RWPE2 (cell line): ENCODE data around the gene IL25.
"Not testable (repeated sequence)": the region's sequence is repeated elsewhere in the genome, so short reads cannot be mapped to it uniquely, and the experiment has no call there.

ENCODE experiments used
- ATAC-seq: fragments of 200-7000 bp; cut with Tn5 transposase; 3 replicates; pipeline ENCODE4 v1.9.1; 2021; ENCODE audit warnings: low read depth
- DNase-seq: peaks from one replicate; pipeline ENCODE4 v3.0.0-alpha.2; 2020; ENCODE audit warnings: low spot score
- H3K27ac ChIP-seq: fragments of 450-650 bp; 2 replicates; pipeline ENCODE4 v1.5.1; 2017; ENCODE audit warnings: mild to moderate bottlenecking; ENCODE audit not compliant: poor library complexity, severe bottlenecking
- H3K27me3 ChIP-seq: fragments of 250-450 bp; sonication (Bioruptor Pico); 2 replicates; pipeline ENCODE4 v1.5.1; 2021; ENCODE audit warnings: mild to moderate bottlenecking, moderate library complexity; ENCODE audit not compliant: insufficient read depth, poor library complexity, severe bottlenecking
- H3K36me3 ChIP-seq: fragments of 250-450 bp; sonication (Bioruptor Pico); 2 replicates; pipeline ENCODE4 v1.5.1; 2020; ENCODE audit warnings: low read depth, mild to moderate bottlenecking, moderate library complexity
- H3K4me1 ChIP-seq: fragments of 250-450 bp; sonication (Bioruptor Pico); 2 replicates; pipeline ENCODE4 v1.5.1; 2021; ENCODE audit warnings: mild to moderate bottlenecking, moderate library complexity; ENCODE audit not compliant: insufficient read depth, poor library complexity, severe bottlenecking
- H3K4me3 ChIP-seq: fragments of 250-450 bp; sonication (Bioruptor Pico); 2 replicates; pipeline ENCODE4 v1.5.1; 2021; ENCODE audit warnings: mild to moderate bottlenecking, moderate library complexity; ENCODE audit not compliant: severe bottlenecking
- H3K9me3 ChIP-seq: fragments of 250-450 bp; sonication (Bioruptor Pico); 2 replicates; pipeline ENCODE4 v1.5.1; 2021; ENCODE audit warnings: mild to moderate bottlenecking, moderate library complexity; ENCODE audit not compliant: severe bottlenecking
- CTCF ChIP-seq: fragments of 450-650 bp; IDR thresholded peaks from one replicate; pipeline ENCODE4 v1.5.1; 2017; ENCODE audit warnings: mild to moderate bottlenecking, moderate library complexity; ENCODE audit not compliant: poor library complexity, severe bottlenecking

IL25 gene

GRCh38 chr14:23415821-23416778, 43.5 kb downstream of the IL25 start:
- no peak for TF ChIP-seq CTCF
- Histone ChIP-seq H3K27ac (no peak overlapping the region), H3K4me1 (no peaks in the 10 kb centered on the region)

GRCh38 chr14:23416801-23417200, 44.2 kb downstream of the IL25 start:
- ATAC-seq: no peak

More at GRCh38 chr14:23415821-23416778, 43.5 kb downstream of the IL25 start:
- Histone ChIP-seq H3K27me3 (no peaks in the 10 kb centered on the region), H3K36me3 (no peaks in the 10 kb centered on the region), H3K4me3 (no peak overlapping the region), H3K9me3 (no peaks in the 10 kb centered on the region)
- DNase-seq: no peak
- no peak for ATAC-seq

GRCh38 chr14:23417269-23417668, 44.7 kb downstream of the IL25 start:
- H3K4me3 ChIP-seq, H3K27me3 ChIP-seq, ATAC-seq, DNase-seq, H3K36me3 ChIP-seq, H3K27ac ChIP-seq, H3K9me3 ChIP-seq, H3K4me1 ChIP-seq: not testable (repeated sequence)

More at GRCh38 chr14:23416801-23417200, 44.2 kb downstream of the IL25 start:
- TF ChIP-seq CTCF: no peak
- Histone ChIP-seq H3K36me3 (no peaks in the 10 kb centered on the region), H3K27ac (no peak overlapping the region), H3K4me3 (no peak overlapping the region), H3K9me3 (no peaks in the 10 kb centered on the region), H3K27me3 (no peaks in the 10 kb centered on the region), H3K4me1 (no peaks in the 10 kb centered on the region)
- DNase-seq: no peak

GRCh38 chr14:23418021-23418420, 45.4 kb downstream of the IL25 start:
- DNase-seq: no peak
- H3K36me3 ChIP-seq: no peaks in the 10 kb centered on the region
- no peaks in the 10 kb centered on the region for H3K9me3 ChIP-seq
- H3K27me3 ChIP-seq: no peaks in the 10 kb centered on the region
- H3K27ac ChIP-seq: no peak overlapping the region
- no peak overlapping the region for H3K4me3 ChIP-seq
- no peak for TF ChIP-seq CTCF
- no peaks in the 10 kb centered on the region for H3K4me1 ChIP-seq
- ATAC-seq: no peak

- DNase-seq, H3K4me1 ChIP-seq, ATAC-seq, H3K9me3 ChIP-seq, H3K27me3 ChIP-seq, H3K36me3 ChIP-seq, H3K27ac ChIP-seq, H3K4me3 ChIP-seq: not testable (repeated sequence)
These were observed 47.0 kb downstream of the IL25 start for GRCh38 chr14:23419646-23420045.

GRCh38 chr14:23421594-23421993, 49.0 kb downstream of the IL25 start:
- Histone ChIP-seq H3K27me3 (no peaks in the 10 kb centered on the region), H3K36me3 (no peaks in the 10 kb centered on the region), H3K9me3 (no peaks in the 10 kb centered on the region), H3K4me3 (no peak overlapping the region), H3K27ac (no peak overlapping the region), H3K4me1 (no peaks in the 10 kb centered on the region)
- DNase-seq (no peak), ATAC-seq (no peak)
- TF ChIP-seq CTCF: no peak
